GM19468 (cell line): ENCODE measurements around the gene LATS2.
"Not testable (repeated sequence)": the region's sequence is repeated elsewhere in the genome, so short reads cannot be mapped to it uniquely, and the experiment has no call there.

Experiments
- ATAC-seq: cut with Tn5 transposase; IDR thresholded peaks from one replicate; pipeline ENCODE4 v1.9.1; 2021; ENCODE audit warnings: mild to moderate bottlenecking, moderate library complexity, moderate number of reproducible peaks; ENCODE audit not compliant: unreplicated experiment; ENCODE audit errors: extremely low read depth

Gene LATS2

GRCh38 chr13:21075379-21076249 lies 14.2 kb upstream of the LATS2 start:
- ATAC-seq: no peak

- ATAC-seq: no peak
These were observed 13.6 kb upstream of the LATS2 start for GRCh38 chr13:21075011-21075378.

GRCh38 chr13:21074546-21074945 lies 13.2 kb upstream of the LATS2 start:
- ATAC-seq: no peak

GRCh38 chr13:21071924-21072323 lies 10.5 kb upstream of the LATS2 start:
- ATAC-seq: no peak

GRCh38 chr13:21071015-21071414 lies 9.6 kb upstream of the LATS2 start:
- no peak for ATAC-seq

GRCh38 chr13:21069561-21070004 lies 8.2 kb upstream of the LATS2 start:
- ATAC-seq: no peak

GRCh38 chr13:21067848-21068247 lies 6.5 kb upstream of the LATS2 start:
- no peak for ATAC-seq

GRCh38 chr13:21066946-21067345 lies 5.6 kb upstream of the LATS2 start:
- ATAC-seq: no peak

GRCh38 chr13:21065686-21066085 lies 4.3 kb upstream of the LATS2 start:
- ATAC-seq: no peak

- no peak for ATAC-seq
These were observed 1.6 kb upstream of the LATS2 start for GRCh38 chr13:21063031-21063430.

- no peak for ATAC-seq
These were observed 903 bp downstream of the LATS2 start for GRCh38 chr13:21060338-21061028.

- ATAC-seq: no peak
These were observed 1.6 kb downstream of the LATS2 start for GRCh38 chr13:21059641-21060337.

- no peak for ATAC-seq
These were observed 3.0 kb downstream of the LATS2 start for GRCh38 chr13:21058361-21058760.

GRCh38 chr13:21055511-21056045 lies 5.8 kb downstream of the LATS2 start:
- ATAC-seq: no peak

- ATAC-seq: no peak
These were observed 6.4 kb downstream of the LATS2 start for GRCh38 chr13:21055016-21055415.

GRCh38 chr13:21054313-21054712 lies 7.1 kb downstream of the LATS2 start:
- no peak for ATAC-seq

GRCh38 chr13:21053231-21053630 lies 8.2 kb downstream of the LATS2 start:
- no peak for ATAC-seq

GRCh38 chr13:21051675-21052074 lies 9.7 kb downstream of the LATS2 start:
- ATAC-seq: no peak

- ATAC-seq: no peak
These were observed 10.8 kb downstream of the LATS2 start for GRCh38 chr13:21050288-21051197.

- not testable (repeated sequence) for ATAC-seq
These were observed 11.7 kb downstream of the LATS2 start for GRCh38 chr13:21049731-21050130.
